Measurements from ENCODE around the gene RAPGEF1. TPM values are rescaled to one million over a fixed set of nuclear protein-coding genes. Genes with fewer than 3 reads are reported as not detected.

The RAPGEF1 gene
- total and polyA plus RNA-seq, 3 donors from 2014 or later, result 36.1 to 56.9 (median 55.8) TPM

GRCh38 chr9:131565369-131565768 is 174.5 kb downstream of the RAPGEF1 start:
- TF ChIP-seq CTCF (IDR thresholded peaks at IDR 0.05), result no peak
- no peak for TF ChIP-seq POLR2A (IDR thresholded peaks at IDR 0.05)
- no peaks in the 10 kb centered on the region for H3K27me3 ChIP-seq
- H3K9me3 ChIP-seq, result no peaks in the 10 kb centered on the region
- WGBS, 2 donors, result 95 to 98% methylated on average over 5 of the region's 5 CpGs
- DNase-seq, result no peak
- intact Hi-C loops (cut with DNase I; ENCODE audit: low total_unique reads), result no loop called here
- no peak overlapping the region for H3K4me3 ChIP-seq
- H3K4me1 ChIP-seq, result no peaks in the 10 kb centered on the region
- no peak overlapping the region for H3K27ac ChIP-seq
- no peaks in the 10 kb centered on the region for H3K36me3 ChIP-seq (ENCODE audit: low read depth, missing control alignments)

GRCh38 chr9:131562032-131562959 is 177.6 kb downstream of the RAPGEF1 start:
- Histone ChIP-seq H3K27me3 (no peaks in the 10 kb centered on the region), H3K36me3 (ENCODE audit: low read depth, missing control alignments) (no peaks in the 10 kb centered on the region), H3K4me3 (no peak overlapping the region), H3K27ac (no peak overlapping the region), H3K4me1 (no peaks in the 10 kb centered on the region), H3K9me3 (no peaks in the 10 kb centered on the region)
- intact Hi-C loops (cut with DNase I; ENCODE audit: low total_unique reads), result no loop called here
- DNase-seq, result no peak
- 65 to 70% methylated on average over 9 of the region's 9 CpGs for WGBS, 2 donors
- TF ChIP-seq POLR2A (IDR thresholded peaks at IDR 0.05), result no peak
- TF ChIP-seq CTCF (IDR thresholded peaks at IDR 0.05), result no peak

- H3K4me3 ChIP-seq, result no peak overlapping the region
- 72% methylated on average over 1 of the region's 1 CpG; no CpG with 5 or more reads in 1 of the 2 donors for WGBS, 2 donors
- no peaks in the 10 kb centered on the region for H3K36me3 ChIP-seq (ENCODE audit: low read depth, missing control alignments)
- no peaks in the 10 kb centered on the region for H3K4me1 ChIP-seq
- no peaks in the 10 kb centered on the region for H3K27me3 ChIP-seq
- no peaks in the 10 kb centered on the region for H3K9me3 ChIP-seq
- no peak for DNase-seq
- no peak for TF ChIP-seq CTCF (IDR thresholded peaks at IDR 0.05)
- TF ChIP-seq POLR2A (IDR thresholded peaks at IDR 0.05), result no peak
- H3K27ac ChIP-seq, result no peak overlapping the region
- intact Hi-C loops (cut with DNase I; ENCODE audit: low total_unique reads), result no loop called here
These were observed 180.4 kb downstream of the RAPGEF1 start for GRCh38 chr9:131559421-131560000.

GRCh38 chr9:131557855-131558548 is 181.9 kb downstream of the RAPGEF1 start:
- no peaks in the 10 kb centered on the region for H3K27me3 ChIP-seq
- WGBS, 2 donors, result 90 to 93% methylated on average over 2 to 25 of the region's 25 CpGs
- no peak overlapping the region for H3K27ac ChIP-seq

More at GRCh38 chr9:131557855-131558548, 181.9 kb downstream of the RAPGEF1 start:
- H3K4me3 ChIP-seq, result no peak overlapping the region
- H3K36me3 ChIP-seq (ENCODE audit: low read depth, missing control alignments), result no peaks in the 10 kb centered on the region
- TF ChIP-seq CTCF (IDR thresholded peaks at IDR 0.05), result no peak
- no peak for TF ChIP-seq POLR2A (IDR thresholded peaks at IDR 0.05)
- DNase-seq, result no peak
- intact Hi-C loops (cut with DNase I; ENCODE audit: low total_unique reads), result no loop called here
- no peaks in the 10 kb centered on the region for H3K4me1 ChIP-seq
- no peaks in the 10 kb centered on the region for H3K9me3 ChIP-seq

All from testis (tissue), 3 donors.